Keratinocyte (primary cell): Measurements from ENCODE around the gene BOD1. TPM values are rescaled to one million over a fixed set of nuclear protein-coding genes. Genes with fewer than 3 reads are reported as not detected.
"Not testable (repeated sequence)": the region's sequence is repeated elsewhere in the genome, so short reads cannot be mapped to it uniquely, and the experiment has no call there.

ENCODE experiments used
- DNase-seq: peaks from one replicate; pipeline ENCODE4 v3.0.0-alpha.2; 2011; ENCODE audit warnings: low read depth, missing footprints, low spot score
- FAIRE-seq: peaks from 2 replicates; lab custom pipeline; 2011; peaks lifted over from hg19 to GRCh38; lab: Jason Lieb, UNC
- H2AFZ ChIP-seq: 2 replicates; pipeline ENCODE4 v1.6.0; 2012; ENCODE audit warnings: low read length, control low read depth, inconsistent platforms; ENCODE audit not compliant: control insufficient read depth
- H3K27ac ChIP-seq: 2 replicates; pipeline ENCODE4 v1.5.1; 2011; ENCODE audit warnings: low read length; ENCODE audit not compliant: control insufficient read depth, insufficient read depth
- H3K27me3 ChIP-seq: 3 replicates; pipeline ENCODE4 v1.6.0; 2011; ENCODE audit warnings: low read length; ENCODE audit not compliant: control insufficient read depth, insufficient read depth; ENCODE audit errors: extremely low read depth
- H3K36me3 ChIP-seq, 2 experiments: 2 replicates in 1 of 2; 3 replicates in 1 of 2; pipeline ENCODE4 v1.5.1; 2011; ENCODE audit warnings: low read length in 2 of 2, mild to moderate bottlenecking in 1 of 2; ENCODE audit not compliant: control insufficient read depth in 2 of 2, insufficient read depth in 2 of 2; ENCODE audit errors: extremely low read depth in 1 of 2
- H3K4me1 ChIP-seq: 3 replicates; pipeline ENCODE4 v1.5.1; 2011; ENCODE audit warnings: low read length; ENCODE audit not compliant: control insufficient read depth, insufficient read depth; ENCODE audit errors: extremely low read depth
- H3K4me2 ChIP-seq: 3 replicates; pipeline ENCODE4 v1.6.0; 2011; ENCODE audit warnings: low read depth, low read length; ENCODE audit not compliant: control insufficient read depth, insufficient read depth; ENCODE audit errors: extremely low read depth
- H3K4me3 ChIP-seq, 3 experiments: fragments of 200-600 bp in 1 of 3; sonication (generic) in 1 of 3; 2 replicates in 2 of 3; 3 replicates in 1 of 3; pipeline ENCODE4 v1.5.1; 2011 to 2016; ENCODE audit warnings: low read length in 3 of 3, mild to moderate bottlenecking in 3 of 3, control low read depth in 2 of 3, inconsistent platforms in 1 of 3, low read depth in 1 of 3, mixed read lengths in 1 of 3, mixed run types in 1 of 3, moderate library complexity in 1 of 3; ENCODE audit not compliant: control insufficient read depth in 2 of 3, insufficient read depth in 2 of 3; ENCODE audit errors: extremely low read depth in 1 of 3
- H3K79me2 ChIP-seq: 2 replicates; pipeline ENCODE4 v1.6.0; 2012; ENCODE audit warnings: low read length; ENCODE audit not compliant: control insufficient read depth, insufficient read depth
- H3K9ac ChIP-seq: 3 replicates; pipeline ENCODE4 v1.6.0; 2011; ENCODE audit warnings: low read length; ENCODE audit not compliant: control insufficient read depth, insufficient read depth; ENCODE audit errors: extremely low read depth
- H3K9me1 ChIP-seq: 3 replicates; pipeline ENCODE4 v1.6.0; 2011; ENCODE audit warnings: low read length; ENCODE audit not compliant: control insufficient read depth, insufficient read depth; ENCODE audit errors: extremely low read depth
- H3K9me3 ChIP-seq: 2 replicates; pipeline ENCODE4 v1.5.1; 2012; ENCODE audit warnings: low read depth, low read length; ENCODE audit not compliant: control insufficient read depth
- H4K20me1 ChIP-seq: 3 replicates; pipeline ENCODE4 v1.6.0; 2011; ENCODE audit warnings: low read length; ENCODE audit not compliant: control insufficient read depth, insufficient read depth; ENCODE audit errors: extremely low read depth
- EZH2 ChIP-seq: IDR thresholded peaks from one replicate; pipeline ENCODE4 v1.6.1; 2012; ENCODE audit warnings: inconsistent platforms, mild to moderate bottlenecking, low read length, moderate library complexity
- dilution Hi-C: fragments of 300-500 bp; cut with MboI; formaldehyde crosslinking; loops from one replicate; pipeline ENCODE4 v1.7.0; 2020; ENCODE audit warnings: low sequenced_read_pairs; ENCODE audit not compliant: extremely low pct_ligation_motif_present
- polyA plus RNA-seq, 5 experiments: library from polyadenylated mRNA; depleted of rRNA in 3 of 5; stranded (reverse) in 3 of 5; stranded (forward) in 1 of 5; unstranded in 1 of 5; fragments of >200 nt; gene quantifications; 1 replicate in 1 of 5; 2 replicates in 3 of 5; 3 replicates in 1 of 5; pipeline versions ENCODE4 v1.2.1 to v1.2.3, GENCODE V29; 2011 to 2012; ENCODE audit warnings: missing spikeins in 2 of 5, low read depth in 1 of 5, low replicate concordance in 1 of 5
- TF ChIP-seq, protein P1 (sequence below), 3 experiments: IDR thresholded peaks in 1 of 3; conservative IDR thresholded peaks in 1 of 3; optimal IDR thresholded peaks in 1 of 3; 2 replicates in 2 of 3; 3 replicates in 1 of 3; pipeline versions ENCODE3 to v1.5.1; 2011; ENCODE audit warnings: low read length in 3 of 3, mild to moderate bottlenecking in 3 of 3, moderate library complexity in 2 of 3, control low read depth in 1 of 3, inconsistent platforms in 1 of 3; ENCODE audit not compliant: insufficient read depth in 2 of 3; ENCODE audit errors: extremely low read depth in 1 of 3

The BOD1 gene
- polyA plus RNA-seq, 1 donor (not counting 4 experiments of a cell fraction or from before 2014, with no cell fraction given): 46.8 TPM

DNA sequence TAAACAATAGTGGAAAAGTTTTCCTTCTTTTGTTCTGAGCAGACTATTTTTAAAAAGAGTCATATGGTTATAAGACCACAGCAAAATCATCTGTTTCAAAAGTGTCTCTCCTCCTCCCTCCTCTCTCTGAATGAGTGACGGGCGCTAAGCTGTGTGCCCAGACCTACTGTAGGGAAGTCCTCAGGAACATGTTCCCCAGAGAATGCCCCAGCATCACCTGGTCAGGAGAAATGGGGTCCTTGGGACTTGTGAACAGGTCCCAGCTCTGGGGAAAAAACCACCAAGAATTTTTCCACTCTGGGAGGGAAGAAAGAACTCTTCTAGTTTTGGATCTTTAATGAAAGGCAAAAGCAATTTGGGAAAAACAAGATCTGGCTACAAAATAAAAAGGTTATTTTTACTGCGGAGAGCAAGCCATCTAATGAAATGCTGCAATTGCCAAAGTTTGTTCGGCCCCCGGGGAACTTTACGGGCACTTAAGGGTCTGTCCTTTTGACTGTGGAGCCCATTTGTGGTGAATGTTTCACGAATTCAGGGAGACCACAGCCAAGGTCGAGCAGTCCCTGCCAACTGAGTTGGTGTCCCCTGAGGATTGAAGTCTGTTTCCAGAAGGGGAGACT, 25.9 kb downstream of the BOD1 start:
- Histone ChIP-seq H3K27me3 (no peaks in the 10 kb centered on the region), H3K36me3 (no peaks in the 10 kb centered on the region), H3K4me1 (no peaks in the 10 kb centered on the region), H3K9me3 (peaks cover 6% of the 10 kb centered on the region), H3K9me1 (no peaks in the 10 kb centered on the region), H3K27ac (no peak overlapping the region), H3K9ac (no peak overlapping the region), H3K4me3 (no peak overlapping the region), H2AFZ (no peak overlapping the region), H3K79me2 (no peaks in the 10 kb centered on the region), H3K4me2 (no peak overlapping the region), H4K20me1 (no peaks in the 10 kb centered on the region)
- dilution Hi-C loops: no loop called here
- FAIRE-seq (no peak), DNase-seq (no peak)
- TF ChIP-seq, protein P1, sequence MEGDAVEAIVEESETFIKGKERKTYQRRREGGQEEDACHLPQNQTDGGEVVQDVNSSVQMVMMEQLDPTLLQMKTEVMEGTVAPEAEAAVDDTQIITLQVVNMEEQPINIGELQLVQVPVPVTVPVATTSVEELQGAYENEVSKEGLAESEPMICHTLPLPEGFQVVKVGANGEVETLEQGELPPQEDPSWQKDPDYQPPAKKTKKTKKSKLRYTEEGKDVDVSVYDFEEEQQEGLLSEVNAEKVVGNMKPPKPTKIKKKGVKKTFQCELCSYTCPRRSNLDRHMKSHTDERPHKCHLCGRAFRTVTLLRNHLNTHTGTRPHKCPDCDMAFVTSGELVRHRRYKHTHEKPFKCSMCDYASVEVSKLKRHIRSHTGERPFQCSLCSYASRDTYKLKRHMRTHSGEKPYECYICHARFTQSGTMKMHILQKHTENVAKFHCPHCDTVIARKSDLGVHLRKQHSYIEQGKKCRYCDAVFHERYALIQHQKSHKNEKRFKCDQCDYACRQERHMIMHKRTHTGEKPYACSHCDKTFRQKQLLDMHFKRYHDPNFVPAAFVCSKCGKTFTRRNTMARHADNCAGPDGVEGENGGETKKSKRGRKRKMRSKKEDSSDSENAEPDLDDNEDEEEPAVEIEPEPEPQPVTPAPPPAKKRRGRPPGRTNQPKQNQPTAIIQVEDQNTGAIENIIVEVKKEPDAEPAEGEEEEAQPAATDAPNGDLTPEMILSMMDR (optimal IDR thresholded peaks at IDR 0.05 in 1 of 3, IDR thresholded peaks at IDR 0.05 in 1 of 3, conservative IDR thresholded peaks at IDR 0.05 in 1 of 3; ENCODE audit: extremely low read depth in 1 of 3, insufficient read depth in 2 of 3, low read length in 3 of 3): no peak
- no peak for TF ChIP-seq EZH2

DNA sequence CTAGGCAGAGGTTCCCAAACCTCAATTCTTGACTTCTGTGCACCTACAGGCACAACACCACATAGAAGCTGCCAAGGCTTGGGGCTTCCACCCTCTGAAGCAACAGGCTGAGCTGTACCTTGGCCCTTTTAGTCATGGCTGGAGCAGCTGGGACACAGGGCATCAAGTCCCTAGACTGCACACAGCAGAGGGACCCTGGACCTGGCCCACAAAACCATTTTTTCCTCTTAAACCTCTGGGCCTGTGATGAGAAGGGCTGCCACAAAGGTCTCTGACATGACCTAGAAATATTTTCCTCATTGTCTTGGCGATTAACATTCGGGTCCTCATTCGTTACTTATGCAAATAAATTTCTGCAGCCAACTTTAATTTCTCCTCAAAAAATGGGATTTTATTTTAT, 30.3 kb downstream of the BOD1 start:
- H3K9me1 ChIP-seq, H3K27ac ChIP-seq, H3K9ac ChIP-seq, DNase-seq, dilution Hi-C loops, H3K4me3 ChIP-seq, H2AFZ ChIP-seq, H3K4me2 ChIP-seq, H4K20me1 ChIP-seq, FAIRE-seq, H3K36me3 ChIP-seq, H3K79me2 ChIP-seq, H3K27me3 ChIP-seq, H3K9me3 ChIP-seq, H3K4me1 ChIP-seq: not testable (repeated sequence)

DNA sequence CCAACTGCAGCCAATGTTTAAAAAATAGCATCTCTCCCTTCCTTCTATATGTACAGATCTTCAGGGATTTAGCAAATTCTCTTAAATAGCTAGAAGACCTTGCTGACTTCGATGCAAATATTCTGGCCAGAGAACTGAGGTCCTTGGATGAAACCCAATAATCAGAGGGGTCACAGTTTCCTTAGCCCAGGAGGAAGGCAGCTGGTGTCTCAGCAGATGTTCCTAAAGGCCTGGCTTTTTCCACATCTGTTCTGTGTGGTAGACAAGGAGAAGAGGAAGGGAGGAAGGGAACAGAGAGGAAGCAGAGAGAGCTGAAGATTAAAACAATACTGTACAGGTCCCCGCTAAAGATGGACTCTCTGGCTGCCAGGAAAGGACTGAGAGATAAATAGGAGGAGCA, 33.1 kb downstream of the BOD1 start:
- H3K4me1 ChIP-seq: no peaks in the 10 kb centered on the region
- H3K4me3 ChIP-seq: no peak overlapping the region
- dilution Hi-C loops: no loop called here
- H4K20me1 ChIP-seq: no peaks in the 10 kb centered on the region
- peaks cover 5% of the 10 kb centered on the region for H3K9me3 ChIP-seq
- no peaks in the 10 kb centered on the region for H3K79me2 ChIP-seq
- H3K27ac ChIP-seq: no peak overlapping the region
- no peak overlapping the region for H3K9ac ChIP-seq
- no peaks in the 10 kb centered on the region for H3K9me1 ChIP-seq
- no peak overlapping the region for H2AFZ ChIP-seq
- H3K4me2 ChIP-seq: no peak overlapping the region
- H3K36me3 ChIP-seq: no peaks in the 10 kb centered on the region
- H3K27me3 ChIP-seq: peaks cover 3% of the 10 kb centered on the region
- TF ChIP-seq, protein P1 (optimal IDR thresholded peaks at IDR 0.05 in 1 of 3, IDR thresholded peaks at IDR 0.05 in 1 of 3, conservative IDR thresholded peaks at IDR 0.05 in 1 of 3; ENCODE audit: extremely low read depth in 1 of 3, insufficient read depth in 2 of 3, low read length in 3 of 3): no peak
- TF ChIP-seq EZH2: no peak
- no peak for FAIRE-seq
- no peak for DNase-seq
